Fibroblast of the aortic adventitia (primary cell): ENCODE results near the gene BRCA2. TPM values are rescaled to one million over a fixed set of nuclear protein-coding genes. Genes with fewer than 3 reads are reported as not detected.

Experiments
- DNase-seq: peaks from one replicate; pipeline ENCODE4 v3.0.0-alpha.2; 2010; ENCODE audit warnings: low read depth
- H3K4me3 ChIP-seq: 2 replicates; pipeline ENCODE4 v1.5.1; 2011; ENCODE audit warnings: low read depth, mild to moderate bottlenecking, control low read depth, low read length, moderate library complexity
- total RNA-seq: library from RNA; depleted of rRNA; stranded (reverse); fragments of >200 nt; gene quantifications from 2 replicates; pipeline ENCODE4 v1.2.3, GENCODE V29; 2012; ENCODE audit warnings: low replicate concordance
- TF ChIP-seq, protein P1 (sequence below): IDR thresholded peaks from 2 replicates; pipeline ENCODE4 v1.5.1; 2011; ENCODE audit warnings: mild to moderate bottlenecking, low read length, control low read depth, inconsistent platforms; ENCODE audit not compliant: insufficient read depth

The BRCA2 gene
- total RNA-seq, 1 donor, result 23.1 TPM

- TF ChIP-seq, protein P1, sequence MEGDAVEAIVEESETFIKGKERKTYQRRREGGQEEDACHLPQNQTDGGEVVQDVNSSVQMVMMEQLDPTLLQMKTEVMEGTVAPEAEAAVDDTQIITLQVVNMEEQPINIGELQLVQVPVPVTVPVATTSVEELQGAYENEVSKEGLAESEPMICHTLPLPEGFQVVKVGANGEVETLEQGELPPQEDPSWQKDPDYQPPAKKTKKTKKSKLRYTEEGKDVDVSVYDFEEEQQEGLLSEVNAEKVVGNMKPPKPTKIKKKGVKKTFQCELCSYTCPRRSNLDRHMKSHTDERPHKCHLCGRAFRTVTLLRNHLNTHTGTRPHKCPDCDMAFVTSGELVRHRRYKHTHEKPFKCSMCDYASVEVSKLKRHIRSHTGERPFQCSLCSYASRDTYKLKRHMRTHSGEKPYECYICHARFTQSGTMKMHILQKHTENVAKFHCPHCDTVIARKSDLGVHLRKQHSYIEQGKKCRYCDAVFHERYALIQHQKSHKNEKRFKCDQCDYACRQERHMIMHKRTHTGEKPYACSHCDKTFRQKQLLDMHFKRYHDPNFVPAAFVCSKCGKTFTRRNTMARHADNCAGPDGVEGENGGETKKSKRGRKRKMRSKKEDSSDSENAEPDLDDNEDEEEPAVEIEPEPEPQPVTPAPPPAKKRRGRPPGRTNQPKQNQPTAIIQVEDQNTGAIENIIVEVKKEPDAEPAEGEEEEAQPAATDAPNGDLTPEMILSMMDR, result no peak
- DNase-seq, result no peak
- H3K4me3 ChIP-seq, result no peak overlapping the region
Measured at GRCh38 chr13:32438871-32439270, 123.6 kb downstream of the BRCA2 start.

GRCh38 chr13:32443111-32443510 lies 127.8 kb downstream of the BRCA2 start:
- DNase-seq, result no peak

DNA sequence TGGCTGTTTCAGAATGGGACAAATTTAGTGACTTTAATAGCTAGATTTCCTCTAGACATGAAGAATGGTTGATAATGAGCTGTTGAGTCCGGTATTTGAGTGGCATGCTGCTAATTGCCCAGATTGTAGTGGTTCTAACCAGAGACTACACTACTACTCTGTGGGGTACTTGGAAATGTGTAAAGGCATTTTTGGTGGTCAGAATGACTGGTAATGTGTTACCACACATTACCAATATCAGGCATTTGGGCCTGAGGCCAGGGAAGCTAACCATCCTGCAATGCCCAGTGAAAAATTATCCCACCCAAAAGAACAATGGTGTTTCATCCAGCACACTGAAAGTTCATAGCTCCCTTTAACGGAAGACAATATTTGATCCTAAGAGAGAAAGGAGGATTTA lies 130.2 kb downstream of the BRCA2 start:
- TF ChIP-seq, protein P1, result no peak
- H3K4me3 ChIP-seq, result no peak overlapping the region
- no peak for DNase-seq

More at GRCh38 chr13:32443111-32443510, 127.8 kb downstream of the BRCA2 start:
- TF ChIP-seq, protein P1, result no peak
- H3K4me3 ChIP-seq, result no peak overlapping the region

DNA sequence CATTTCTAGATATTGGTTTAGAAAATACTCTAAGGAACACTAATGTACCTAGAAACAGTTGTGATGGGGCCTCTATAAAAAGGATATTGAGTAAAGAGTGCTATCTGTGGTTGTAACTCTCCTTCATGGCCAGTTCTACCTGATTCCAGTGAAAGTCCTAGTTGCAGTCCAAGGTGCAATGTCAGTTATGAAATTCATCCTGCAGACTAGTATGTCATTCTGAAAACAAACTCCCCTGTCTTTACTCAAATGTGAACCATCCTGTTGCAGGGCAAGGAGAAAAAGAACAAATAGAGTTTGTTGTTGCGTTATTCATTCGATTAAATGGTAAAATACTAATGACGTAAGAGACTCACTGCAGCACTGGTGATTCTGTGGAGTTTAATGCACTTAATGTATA lies 130.9 kb downstream of the BRCA2 start:
- H3K4me3 ChIP-seq, result no peak overlapping the region

DNA sequence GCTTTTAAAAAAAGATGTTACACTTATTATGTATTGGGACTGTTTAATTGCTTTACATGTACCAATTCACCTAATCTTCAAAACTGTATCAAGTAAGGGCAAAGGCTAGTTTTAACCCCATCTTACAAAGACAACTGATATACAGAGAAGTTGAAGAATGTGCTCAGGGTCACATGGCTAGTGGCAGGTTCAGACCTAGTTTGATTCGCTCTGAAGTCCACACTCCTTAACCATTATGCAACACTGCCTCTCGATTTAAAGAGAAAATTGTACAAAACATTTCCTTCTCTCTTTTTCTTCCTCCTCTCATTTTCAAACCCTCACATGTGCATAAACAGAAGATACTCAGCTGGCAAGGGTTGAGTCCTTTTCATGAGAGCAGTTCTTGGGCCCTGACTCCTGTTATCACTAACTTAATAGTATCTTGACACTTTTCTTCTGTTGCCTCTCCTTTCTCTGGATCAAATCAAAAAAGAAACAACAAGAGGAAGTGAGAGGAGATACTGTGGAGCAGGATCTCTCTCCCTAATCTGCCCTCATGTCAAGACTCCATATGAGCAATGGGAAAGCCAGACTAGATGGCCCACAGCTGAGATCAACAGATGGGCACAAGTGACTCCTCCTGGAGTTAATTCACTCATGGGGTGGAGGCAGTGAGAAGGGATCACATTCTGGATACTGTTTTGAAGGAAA lies 131.6 kb downstream of the BRCA2 start:
- TF ChIP-seq, protein P1, result no peak
- H3K4me3 ChIP-seq, result no peak overlapping the region
- DNase-seq, result peak; percentile 15

More for the DNA sequence above, 130.9 kb downstream of the BRCA2 start:
- TF ChIP-seq, protein P1, result no peak
- DNase-seq, result no peak

- TF ChIP-seq, protein P1, result no peak
- DNase-seq, result no peak
- no peak overlapping the region for H3K4me3 ChIP-seq
Measured at GRCh38 chr13:32447894-32448623, 132.8 kb downstream of the BRCA2 start.
